Hepatocyte (in vitro differentiated cells): ENCODE results near the gene LCAT. TPM values are rescaled to one million over a fixed set of nuclear protein-coding genes. Genes with fewer than 3 reads are reported as not detected.
"Not testable (repeated sequence)": the region's sequence is repeated elsewhere in the genome, so short reads cannot be mapped to it uniquely, and the experiment has no call there.

Experiments used
- DNase-seq: peaks from one replicate; pipeline ENCODE4 v3.0.0-alpha.2; 2016; ENCODE audit warnings: low spot score
- H2AFZ ChIP-seq: fragments of 200-600 bp; sonication (generic); 2 replicates; pipeline ENCODE4 v1.6.0; 2016; ENCODE audit warnings: antibody characterized with exemption, mild to moderate bottlenecking
- H3K27ac ChIP-seq: fragments of 200-600 bp; sonication (generic); 2 replicates; pipeline ENCODE4 v1.5.1; 2016; ENCODE audit warnings: mild to moderate bottlenecking
- H3K27me3 ChIP-seq: fragments of 200-600 bp; sonication (generic); 2 replicates; pipeline ENCODE4 v1.6.1; 2016
- H3K36me3 ChIP-seq: fragments of 200-600 bp; sonication (generic); replicated peaks from 2 replicates; pipeline ENCODE4 v1.5.1; 2016; ENCODE audit warnings: low read depth; ENCODE audit not compliant: insufficient read depth
- H3K4me1 ChIP-seq: fragments of 200-600 bp; sonication (generic); 2 replicates; pipeline ENCODE4 v1.5.1; 2016; ENCODE audit warnings: mild to moderate bottlenecking, moderate library complexity; ENCODE audit not compliant: insufficient read depth
- H3K4me2 ChIP-seq: fragments of 200-600 bp; sonication (generic); 2 replicates; pipeline ENCODE4 v1.6.0; 2016
- H3K4me3 ChIP-seq: fragments of 200-600 bp; sonication (generic); 2 replicates; pipeline ENCODE4 v1.5.1; 2016; ENCODE audit warnings: mild to moderate bottlenecking
- H3K79me2 ChIP-seq: fragments of 200-600 bp; sonication (generic); 2 replicates; pipeline ENCODE4 v1.6.0; 2017; ENCODE audit warnings: mild to moderate bottlenecking
- H3K9me2 ChIP-seq: fragments of 200-600 bp; sonication (generic); replicated peaks from 2 replicates; pipeline ENCODE4 v1.6.0; 2017; ENCODE audit warnings: mild to moderate bottlenecking; ENCODE audit not compliant: insufficient read depth
- H3K9me3 ChIP-seq: fragments of 200-600 bp; sonication (generic); 2 replicates; pipeline ENCODE4 v1.5.1; 2016; ENCODE audit warnings: low read depth, mild to moderate bottlenecking
- H4K20me1 ChIP-seq: fragments of 200-600 bp; sonication (generic); 2 replicates; pipeline ENCODE4 v1.6.0; 2016; ENCODE audit warnings: mild to moderate bottlenecking; ENCODE audit not compliant: insufficient read depth, poor library complexity, severe bottlenecking
- CTCF ChIP-seq: fragments of 200-600 bp; sonication (generic); IDR thresholded peaks from 2 replicates; pipeline ENCODE4 v1.5.1; 2016; ENCODE audit warnings: antibody characterized with exemption, mild to moderate bottlenecking; ENCODE audit not compliant: poor library complexity
- EZH2 ChIP-seq: fragments of 200-600 bp; sonication (generic); IDR thresholded peaks from 2 replicates; pipeline ENCODE4 v1.6.1; 2016; ENCODE audit warnings: antibody characterized with exemption, mild to moderate bottlenecking, borderline replicate concordance
- EZH2phosphoT487 ChIP-seq: fragments of 200-600 bp; sonication (generic); IDR thresholded peaks from one replicate; pipeline ENCODE4 v1.6.1; 2018; ENCODE audit warnings: antibody characterized with exemption, mild to moderate bottlenecking, low read depth, moderate library complexity; ENCODE audit not compliant: unreplicated experiment, severe bottlenecking
- WGBS: methylation state at CpG from one replicate; pipeline ENCODE4 v1.1.6; 2016; ENCODE audit warnings: low lambda C conversion rate; ENCODE audit errors: missing lambda C conversion rate; 5-methylcytosine and 5-hydroxymethylcytosine counted together
- polyA plus RNA-seq: library from polyadenylated mRNA; unstranded; fragments of >200 nt; fragmentation: Nextera tagmentation; extraction: Ambion mirVana; gene quantifications from 2 replicates; pipeline ENCODE4 v1.2.1, GENCODE V29; 2016
- total RNA-seq: library from RNA; depleted of rRNA; stranded (reverse); fragments of >200 nt; gene quantifications from 2 replicates; pipeline ENCODE4 v1.2.3, GENCODE V29; 2014

Gene LCAT
- total and polyA plus RNA-seq, 2 experiments from 2014 or later: 15.6 to 44.6 TPM

GRCh38 chr16:67976205-67976604 lies 32.3 kb upstream of the LCAT start:
- no peak overlapping the region for H3K4me3 ChIP-seq
- DNase-seq: no peak
- no peaks in the 10 kb centered on the region for H3K4me1 ChIP-seq
- no peak overlapping the region for H3K4me2 ChIP-seq
- H3K9me2 ChIP-seq: no peaks in the 10 kb centered on the region
- H3K79me2 ChIP-seq: no peaks in the 10 kb centered on the region
- TF ChIP-seq EZH2phosphoT487: no peak
- no peak for TF ChIP-seq EZH2
- no peak for TF ChIP-seq CTCF
- no peaks in the 10 kb centered on the region for H3K36me3 ChIP-seq
- WGBS: 96% methylated on average over 2 of the region's 2 CpGs
- no peaks in the 10 kb centered on the region for H3K27me3 ChIP-seq
- no peaks in the 10 kb centered on the region for H3K9me3 ChIP-seq
- no peak overlapping the region for H3K27ac ChIP-seq
- H2AFZ ChIP-seq: no peak overlapping the region
- no peaks in the 10 kb centered on the region for H4K20me1 ChIP-seq

GRCh38 chr16:67975321-67976105 lies 31.6 kb upstream of the LCAT start:
- H3K4me3 ChIP-seq: no peak overlapping the region
- H3K36me3 ChIP-seq: no peaks in the 10 kb centered on the region
- WGBS: 82% methylated on average over 13 of the region's 14 CpGs
- H3K27ac ChIP-seq: no peak overlapping the region
- H4K20me1 ChIP-seq: no peaks in the 10 kb centered on the region
- no peak overlapping the region for H3K4me2 ChIP-seq
- no peaks in the 10 kb centered on the region for H3K9me2 ChIP-seq
- no peak overlapping the region for H2AFZ ChIP-seq
- H3K27me3 ChIP-seq: no peaks in the 10 kb centered on the region
- TF ChIP-seq EZH2 (no peak), CTCF (no peak), EZH2phosphoT487 (no peak)
- H3K4me1 ChIP-seq: no peaks in the 10 kb centered on the region
- DNase-seq: no peak
- no peaks in the 10 kb centered on the region for H3K79me2 ChIP-seq
- no peaks in the 10 kb centered on the region for H3K9me3 ChIP-seq

GRCh38 chr16:67972285-67972684 lies 28.4 kb upstream of the LCAT start:
- H3K4me3 ChIP-seq, DNase-seq: not testable (repeated sequence)
- 90% methylated on average over 7 of the region's 7 CpGs for WGBS

GRCh38 chr16:67971111-67971510 lies 27.2 kb upstream of the LCAT start:
- no peak overlapping the region for H2AFZ ChIP-seq
- H3K4me2 ChIP-seq: no peak overlapping the region
- H3K27ac ChIP-seq: no peak overlapping the region
- H3K9me2 ChIP-seq: no peaks in the 10 kb centered on the region
- no peaks in the 10 kb centered on the region for H3K36me3 ChIP-seq
- H3K27me3 ChIP-seq: no peaks in the 10 kb centered on the region
- H4K20me1 ChIP-seq: peaks cover 13% of the 10 kb centered on the region
- TF ChIP-seq EZH2phosphoT487 (no peak), EZH2 (no peak), CTCF (no peak)
- H3K79me2 ChIP-seq: peaks cover 22% of the 10 kb centered on the region
- H3K4me1 ChIP-seq: peaks cover 18% of the 10 kb centered on the region
- 97% methylated on average over 9 of the region's 9 CpGs for WGBS
- no peak overlapping the region for H3K4me3 ChIP-seq
- DNase-seq: no peak
- no peaks in the 10 kb centered on the region for H3K9me3 ChIP-seq

More at GRCh38 chr16:67972285-67972684, 28.4 kb upstream of the LCAT start:
- not testable (repeated sequence) for H4K20me1 ChIP-seq, H3K9me3 ChIP-seq, H2AFZ ChIP-seq, H3K27me3 ChIP-seq, H3K4me2 ChIP-seq, H3K9me2 ChIP-seq, H3K4me1 ChIP-seq, H3K27ac ChIP-seq, H3K36me3 ChIP-seq
- H3K79me2 ChIP-seq: peaks cover 11% of the 10 kb centered on the region
